ENCODE results near the gene PSIP1.

Gene PSIP1

DNA sequence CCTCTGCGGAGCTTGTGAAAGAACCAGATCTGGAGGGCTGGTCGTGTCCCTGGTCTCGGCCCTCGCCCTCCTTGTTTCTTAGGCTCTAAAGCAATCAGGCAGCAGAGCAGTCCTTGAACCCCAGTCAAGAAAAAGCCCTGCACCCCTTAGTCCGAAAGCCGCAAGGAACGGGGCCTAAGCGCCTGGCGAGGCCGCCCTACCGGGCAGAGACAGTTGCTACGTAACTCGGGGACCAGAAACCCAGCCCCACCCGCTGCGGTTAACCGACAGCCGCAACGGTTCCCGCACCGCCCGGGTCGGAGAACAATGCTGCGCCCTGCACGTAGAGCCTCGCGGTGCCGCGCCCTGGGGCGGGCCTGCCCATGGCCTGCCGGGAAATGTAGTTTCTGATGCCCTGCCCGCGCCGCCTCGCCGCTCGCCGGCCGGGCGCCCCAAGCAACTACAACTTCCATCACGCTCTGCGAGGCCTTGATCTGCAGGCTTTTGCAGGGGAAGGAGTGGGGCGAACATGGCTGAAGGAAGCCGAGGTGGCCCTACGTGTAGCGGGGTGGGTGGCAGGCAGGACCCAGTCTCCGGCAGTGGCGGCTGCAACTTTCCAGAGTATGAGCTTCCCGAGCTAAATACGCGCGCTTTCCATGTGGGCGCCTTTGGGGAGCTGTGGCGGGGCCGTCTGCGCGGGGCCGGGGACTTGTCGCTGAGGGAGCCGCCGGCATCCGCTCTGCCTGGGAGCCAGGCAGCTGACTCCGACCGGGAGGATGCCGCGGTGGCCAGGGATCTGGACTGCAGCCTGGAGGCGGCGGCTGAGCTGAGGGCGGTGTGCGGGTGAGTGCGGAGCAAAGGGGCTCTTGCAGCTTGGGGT, 88.2 kb downstream of the PSIP1 start, which contains the start of gene SNAPC3:
TSS of gene SNAPC3 (plus strand) at position 505 of the 859 bp plus-strand sequence. CDS start at position 509, 4 bp downstream.
- Histone ChIP-seq H3K27me3 (ENCODE audit: control insufficient read depth, low read length) (no peaks in the 10 kb centered on the region), H3K27ac (ENCODE audit: low read depth, low read length) (peak within 1 kb of the TSS; percentile 35), H3K79me2 (ENCODE audit: control insufficient read depth, low read length) (peaks cover 48% of the 10 kb centered on the region), H3K4me1 (ENCODE audit: control insufficient read depth, low read length) (peaks cover 38% of the 10 kb centered on the region), H3K4me3 (ENCODE audit: low read length) (peak within 1 kb of the TSS; percentile 90), H3K9me2 (replicated peaks; ENCODE audit: control insufficient read depth, low read length) (no peaks in the 10 kb centered on the region), H3K9me3 (ENCODE audit: control insufficient read depth, insufficient read depth, low read length) (no peaks in the 10 kb centered on the region), H4K20me1 (ENCODE audit: control insufficient read depth, insufficient read depth, low read depth, low read length) (no peaks in the 10 kb centered on the region), H3K36me3 (ENCODE audit: control insufficient read depth, low read length) (peaks cover 35% of the 10 kb centered on the region), H3K4me2 (ENCODE audit: low read length) (peak within 1 kb of the TSS; percentile 70), H3F3A (ENCODE audit: control insufficient read depth, insufficient read depth) (no peaks in the 10 kb centered on the region)
- no peak for TF ChIP-seq EZH2phosphoT487 (IDR thresholded peaks at IDR 0.05; ENCODE audit: borderline replicate concordance, low read length)
- TF ChIP-seq, protein P1, sequence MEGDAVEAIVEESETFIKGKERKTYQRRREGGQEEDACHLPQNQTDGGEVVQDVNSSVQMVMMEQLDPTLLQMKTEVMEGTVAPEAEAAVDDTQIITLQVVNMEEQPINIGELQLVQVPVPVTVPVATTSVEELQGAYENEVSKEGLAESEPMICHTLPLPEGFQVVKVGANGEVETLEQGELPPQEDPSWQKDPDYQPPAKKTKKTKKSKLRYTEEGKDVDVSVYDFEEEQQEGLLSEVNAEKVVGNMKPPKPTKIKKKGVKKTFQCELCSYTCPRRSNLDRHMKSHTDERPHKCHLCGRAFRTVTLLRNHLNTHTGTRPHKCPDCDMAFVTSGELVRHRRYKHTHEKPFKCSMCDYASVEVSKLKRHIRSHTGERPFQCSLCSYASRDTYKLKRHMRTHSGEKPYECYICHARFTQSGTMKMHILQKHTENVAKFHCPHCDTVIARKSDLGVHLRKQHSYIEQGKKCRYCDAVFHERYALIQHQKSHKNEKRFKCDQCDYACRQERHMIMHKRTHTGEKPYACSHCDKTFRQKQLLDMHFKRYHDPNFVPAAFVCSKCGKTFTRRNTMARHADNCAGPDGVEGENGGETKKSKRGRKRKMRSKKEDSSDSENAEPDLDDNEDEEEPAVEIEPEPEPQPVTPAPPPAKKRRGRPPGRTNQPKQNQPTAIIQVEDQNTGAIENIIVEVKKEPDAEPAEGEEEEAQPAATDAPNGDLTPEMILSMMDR (IDR thresholded peaks at IDR 0.05; ENCODE audit: low read depth, low read length, poor library complexity, severe bottlenecking), result no peak

DNA sequence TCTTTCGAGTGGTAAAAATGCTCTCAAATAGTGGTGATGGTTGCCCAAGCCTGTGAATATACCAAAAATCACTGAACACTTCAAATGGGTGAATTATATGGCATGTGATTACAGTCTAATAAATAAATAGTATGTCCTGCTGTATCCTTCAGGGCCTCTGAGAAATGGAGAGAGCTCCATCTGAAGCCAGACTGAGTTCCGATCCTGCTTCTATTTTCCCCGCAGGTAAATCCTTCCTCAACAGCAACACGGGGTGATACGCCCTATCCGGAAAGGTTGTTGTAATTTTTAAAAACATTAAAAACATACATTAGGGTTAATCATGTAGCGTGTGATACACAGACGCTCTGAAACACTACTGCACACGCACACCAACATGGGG, 88.8 kb downstream of the PSIP1 start:
- H3K36me3 ChIP-seq (ENCODE audit: control insufficient read depth, low read length), result peaks cover 31% of the 10 kb centered on the region
- TF ChIP-seq EZH2phosphoT487 (IDR thresholded peaks at IDR 0.05; ENCODE audit: borderline replicate concordance, low read length), result no peak
- TF ChIP-seq, protein P1 (IDR thresholded peaks at IDR 0.05; ENCODE audit: low read depth, low read length, poor library complexity, severe bottlenecking), result no peak
- peak overlapping the region; percentile 67 for H3K4me2 ChIP-seq (ENCODE audit: low read length)
- H3K9me3 ChIP-seq (ENCODE audit: control insufficient read depth, insufficient read depth, low read length), result no peaks in the 10 kb centered on the region
- no peaks in the 10 kb centered on the region for H3F3A ChIP-seq (ENCODE audit: control insufficient read depth, insufficient read depth)
- no peaks in the 10 kb centered on the region for H4K20me1 ChIP-seq (ENCODE audit: control insufficient read depth, insufficient read depth, low read depth, low read length)
- H3K4me3 ChIP-seq (ENCODE audit: low read length), result peak overlapping the region; percentile 90
- H3K9me2 ChIP-seq (replicated peaks; ENCODE audit: control insufficient read depth, low read length), result no peaks in the 10 kb centered on the region
- peaks cover 42% of the 10 kb centered on the region for H3K79me2 ChIP-seq (ENCODE audit: control insufficient read depth, low read length)
- peaks cover 38% of the 10 kb centered on the region for H3K4me1 ChIP-seq (ENCODE audit: control insufficient read depth, low read length)
- no peaks in the 10 kb centered on the region for H3K27me3 ChIP-seq (ENCODE audit: control insufficient read depth, low read length)
- H3K27ac ChIP-seq (ENCODE audit: low read depth, low read length), result peak overlapping the region; percentile 29

DNA sequence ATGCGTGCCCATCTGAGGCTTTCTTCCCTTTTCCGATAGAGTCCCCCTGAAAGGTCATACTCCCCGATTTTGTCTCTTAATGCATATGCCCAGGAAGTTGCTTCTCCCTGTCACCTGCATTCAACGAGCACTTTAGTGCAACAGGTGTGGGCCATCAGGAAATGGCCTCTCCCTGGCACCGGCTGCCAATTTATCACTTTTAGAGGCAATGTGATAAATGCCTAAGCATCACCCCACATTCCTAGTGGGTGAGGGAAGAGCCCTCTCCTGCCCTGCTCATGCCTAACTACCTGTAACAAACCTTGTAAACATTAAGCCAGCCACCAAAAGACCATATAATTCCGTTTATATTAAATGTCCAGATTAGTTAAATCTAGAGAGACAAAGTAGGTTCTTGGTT, 89.2 kb downstream of the PSIP1 start:
- no peak for TF ChIP-seq EZH2phosphoT487 (IDR thresholded peaks at IDR 0.05; ENCODE audit: borderline replicate concordance, low read length)
- TF ChIP-seq, protein P1 (IDR thresholded peaks at IDR 0.05; ENCODE audit: low read depth, low read length, poor library complexity, severe bottlenecking), result no peak
- Histone ChIP-seq H3K9me2 (replicated peaks; ENCODE audit: control insufficient read depth, low read length) (no peaks in the 10 kb centered on the region), H3K9me3 (ENCODE audit: control insufficient read depth, insufficient read depth, low read length) (no peaks in the 10 kb centered on the region), H3F3A (ENCODE audit: control insufficient read depth, insufficient read depth) (no peaks in the 10 kb centered on the region), H3K27me3 (ENCODE audit: control insufficient read depth, low read length) (no peaks in the 10 kb centered on the region), H3K36me3 (ENCODE audit: control insufficient read depth, low read length) (peaks cover 28% of the 10 kb centered on the region), H3K4me3 (ENCODE audit: low read length) (peak overlapping the region; percentile 90), H3K27ac (ENCODE audit: low read depth, low read length) (no peak overlapping the region), H3K4me2 (ENCODE audit: low read length) (peak overlapping the region; percentile 67), H3K4me1 (ENCODE audit: control insufficient read depth, low read length) (peaks cover 36% of the 10 kb centered on the region), H3K79me2 (ENCODE audit: control insufficient read depth, low read length) (peaks cover 39% of the 10 kb centered on the region), H4K20me1 (ENCODE audit: control insufficient read depth, insufficient read depth, low read depth, low read length) (no peaks in the 10 kb centered on the region)
